CD4-positive, alpha-beta T cell treated with Interleukin-2 at 100 ng/mL for 4 hours (primary cell): ENCODE results near the gene IL1RAPL1.

Source experiments
- DNase-seq: peaks from one replicate; pipeline ENCODE4 v3.0.0-alpha.2; 2020; ENCODE audit warnings: low spot score

Gene IL1RAPL1

GRCh38 chrX:28586981-28587551 is at the start of gene IL1RAPL1:
IL1RAPL1 (plus strand) TSS chrX:28587446.
- DNase-seq = no peak

- DNase-seq = no peak
Observed at GRCh38 chrX:28542791-28543190, 44.5 kb upstream of the IL1RAPL1 start.

DNA sequence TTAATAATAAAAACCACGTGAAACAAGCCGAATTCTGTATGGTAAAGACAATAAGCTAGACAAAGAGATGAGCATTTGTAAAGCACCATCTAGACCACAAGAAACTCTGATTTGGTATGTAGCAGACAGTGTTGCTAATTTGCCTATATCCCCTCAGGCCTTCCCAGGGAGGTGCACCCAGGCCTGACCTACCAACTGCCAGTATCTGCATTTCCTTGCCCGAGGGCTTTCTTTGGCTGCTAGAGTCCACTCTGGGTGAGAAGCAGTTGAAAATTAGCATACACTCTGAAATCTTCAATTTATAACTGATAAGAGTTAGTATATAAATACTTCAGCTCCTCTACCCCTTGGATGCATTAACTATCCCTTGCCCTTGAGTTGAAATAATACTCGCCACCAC is 37.4 kb upstream of the IL1RAPL1 start:
- no peak for DNase-seq

- DNase-seq = no peak
Observed at GRCh38 chrX:28550331-28550872, 36.8 kb upstream of the IL1RAPL1 start.

- DNase-seq = no peak
Observed at GRCh38 chrX:28552322-28552721, 34.9 kb upstream of the IL1RAPL1 start.

DNA sequence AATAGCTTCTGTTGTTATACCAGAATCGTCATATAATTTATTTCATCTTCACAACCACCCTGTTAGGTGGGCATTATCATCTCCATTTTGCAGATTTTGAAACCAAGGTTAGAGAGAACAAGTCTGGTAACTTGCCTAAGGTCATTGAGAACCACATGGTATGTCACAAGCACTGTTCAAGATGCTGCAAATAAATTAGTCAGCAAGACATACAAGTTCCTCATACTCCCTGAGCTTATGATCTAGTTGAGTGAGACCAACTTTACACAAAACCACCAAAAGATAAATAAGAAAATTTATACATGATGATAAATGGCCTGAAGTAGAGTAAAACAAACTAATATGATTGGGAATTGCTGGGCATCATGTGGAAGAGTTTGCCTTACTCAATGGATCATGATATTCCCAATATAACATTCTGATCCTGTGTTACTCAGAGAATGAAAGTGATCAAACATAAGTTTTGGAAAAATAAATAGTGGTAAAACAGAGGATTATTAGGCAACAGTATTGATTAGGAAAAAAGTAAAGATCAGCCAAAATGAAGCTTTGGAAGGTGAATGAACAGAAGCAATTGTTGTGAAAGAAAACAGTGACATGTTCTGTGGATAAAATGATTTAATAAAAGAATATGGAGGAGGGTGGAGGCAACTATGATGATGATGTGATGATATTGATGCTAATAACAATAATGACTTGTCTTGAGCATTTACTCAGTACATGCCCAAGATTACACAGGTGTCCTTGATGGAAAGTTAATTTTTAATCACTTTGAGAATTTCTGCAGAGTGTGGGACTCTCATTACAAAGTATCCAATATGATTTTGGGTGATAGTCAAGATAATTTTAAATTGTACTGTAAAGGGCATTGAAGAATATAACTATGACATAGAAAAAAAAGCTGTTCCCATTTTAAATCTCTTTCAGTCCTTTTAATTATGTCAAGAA is 34.1 kb upstream of the IL1RAPL1 start:
- DNase-seq = no peak

GRCh38 chrX:28576117-28576516 is 11.1 kb upstream of the IL1RAPL1 start:
- DNase-seq = no peak

GRCh38 chrX:28581522-28581921 is 5.7 kb upstream of the IL1RAPL1 start:
- no peak for DNase-seq

GRCh38 chrX:28582511-28582910 is 4.7 kb upstream of the IL1RAPL1 start:
- no peak for DNase-seq

- no peak for DNase-seq
Observed at GRCh38 chrX:28584025-28584424, 3.2 kb upstream of the IL1RAPL1 start.

GRCh38 chrX:28585767-28586166 is 1.5 kb upstream of the IL1RAPL1 start:
- DNase-seq = no peak

- no peak for DNase-seq
Observed at GRCh38 chrX:28586286-28586685, 960 bp upstream of the IL1RAPL1 start.

DNA sequence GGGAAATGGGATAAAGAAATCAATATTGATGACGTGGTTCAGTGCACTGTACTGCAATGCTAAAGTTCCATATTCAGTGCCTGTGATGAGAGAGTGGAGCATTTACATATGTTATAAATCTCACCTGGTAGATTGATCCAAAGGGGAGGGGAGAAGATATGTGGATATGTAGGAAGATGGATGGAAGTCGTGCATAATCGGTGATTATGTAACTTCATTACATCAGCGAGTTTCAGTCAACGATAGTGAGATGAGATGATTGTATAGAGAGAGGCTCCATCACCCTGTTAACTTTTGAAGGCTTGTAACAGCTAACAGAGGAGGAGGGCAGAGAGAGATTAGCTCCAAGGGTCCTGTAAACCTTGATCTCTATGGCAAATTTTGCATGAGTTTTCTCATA is 1.8 kb downstream of the IL1RAPL1 start:
- DNase-seq = no peak

DNA sequence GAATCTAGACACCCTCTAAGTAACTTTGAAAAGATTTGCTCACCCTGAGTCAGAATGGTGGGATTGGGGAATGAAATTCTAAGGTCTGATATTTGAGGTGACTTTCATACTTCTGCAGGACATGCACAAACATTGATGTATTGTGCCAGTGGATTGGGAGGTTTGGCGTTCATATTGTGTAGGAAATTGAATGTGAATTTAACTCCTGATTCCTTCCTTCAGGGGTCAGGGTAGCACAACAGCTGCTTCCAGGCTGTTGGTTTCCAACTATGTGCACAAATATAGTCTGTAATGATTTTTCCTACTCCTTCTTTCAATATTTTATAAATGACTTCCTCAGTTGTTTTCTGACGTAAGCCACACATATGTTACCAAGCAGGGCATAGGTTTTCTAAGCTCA is 3.1 kb downstream of the IL1RAPL1 start:
- no peak for DNase-seq

- DNase-seq = no peak
Observed at GRCh38 chrX:28591542-28591941, 4.3 kb downstream of the IL1RAPL1 start.

DNA sequence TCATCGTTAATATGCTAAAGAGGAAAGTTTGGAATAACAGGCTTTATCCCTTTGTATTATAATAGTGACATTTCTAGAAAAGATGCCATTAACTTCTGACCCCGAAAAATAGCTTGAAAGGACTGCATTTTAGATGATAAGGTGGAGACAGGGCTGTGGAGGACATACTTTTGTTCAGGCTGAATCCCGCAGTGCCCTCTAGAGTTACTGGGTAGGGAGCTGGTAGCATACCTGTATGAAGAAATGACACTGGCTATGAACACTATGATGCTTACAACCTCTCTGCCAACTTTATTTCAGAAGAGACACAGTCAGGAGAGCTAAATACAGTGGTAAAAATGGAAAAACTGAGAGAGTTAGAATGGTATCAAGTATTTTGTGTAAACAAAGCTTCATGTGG is 8.1 kb downstream of the IL1RAPL1 start:
- no peak for DNase-seq

- DNase-seq = no peak
Observed at GRCh38 chrX:28599957-28600356, 12.7 kb downstream of the IL1RAPL1 start.

- no peak for DNase-seq
Observed at GRCh38 chrX:28609003-28609402, 21.8 kb downstream of the IL1RAPL1 start.

- DNase-seq = no peak
Observed at GRCh38 chrX:28609917-28610613, 22.8 kb downstream of the IL1RAPL1 start.

- no peak for DNase-seq
Observed at GRCh38 chrX:28610746-28611145, 23.5 kb downstream of the IL1RAPL1 start.

GRCh38 chrX:28613558-28613957 is 26.3 kb downstream of the IL1RAPL1 start:
- DNase-seq = no peak

DNA sequence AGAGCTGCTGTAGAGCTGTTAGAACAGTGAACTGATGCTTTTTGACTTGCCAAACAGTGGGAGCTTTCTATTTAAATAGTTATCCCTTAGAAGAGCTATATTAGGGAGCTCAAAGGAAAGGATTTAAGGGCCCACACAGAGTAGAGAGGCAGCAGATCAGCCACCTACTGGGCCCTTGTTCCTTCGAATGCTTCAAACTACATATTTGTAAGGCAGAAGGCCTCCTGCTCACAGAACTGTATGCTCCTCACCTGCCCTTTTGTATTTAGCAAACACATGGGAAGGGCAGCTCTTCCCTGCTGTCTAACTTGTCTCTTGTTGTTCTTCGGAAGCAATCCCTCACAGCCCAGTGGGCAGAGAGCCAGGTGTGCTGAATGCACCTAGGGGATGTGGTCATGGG is 38.0 kb downstream of the IL1RAPL1 start:
- DNase-seq = no peak

- no peak for DNase-seq
Observed at GRCh38 chrX:28626515-28626914, 39.3 kb downstream of the IL1RAPL1 start.
